ENCODE data around the gene OR6C68. TPM values are rescaled to one million over a fixed set of nuclear protein-coding genes. Genes with fewer than 3 reads are reported as not detected.

The OR6C68 gene
- total RNA-seq, 6 donors from 2014 or later, result not detected

- no peaks in the 10 kb centered on the region for H3K27me3 ChIP-seq
- ATAC-seq (ENCODE audit: low FRiP score in 2 of 2), result no peak
- DNase-seq, result no peak
- H3K4me3 ChIP-seq, result no peak overlapping the region
- TF ChIP-seq POLR2AphosphoS5 (IDR thresholded peaks at IDR 0.05) (no peak), POLR2A (IDR thresholded peaks at IDR 0.05) (no peak), EP300 (IDR thresholded peaks at IDR 0.05) (no peak), CTCF (IDR thresholded peaks at IDR 0.05) (no peak)
- no peaks in the 10 kb centered on the region for H3K4me1 ChIP-seq
- no peaks in the 10 kb centered on the region for H3K36me3 ChIP-seq
- no peak overlapping the region for H3K27ac ChIP-seq
- no peaks in the 10 kb centered on the region for H3K9me3 ChIP-seq
Measured at GRCh38 chr12:55516391-55516790, 24.2 kb downstream of the OR6C68 start.

Other genes starting within 250 kb of the OR6C68 start
- not detected for gene OR6C74, start 247.8 kb upstream of the OR6C68 start, total RNA-seq
- not detected for gene OR6C6, start 195.8 kb upstream of the OR6C68 start, total RNA-seq
- not detected for gene OR6C1, start 178.0 kb upstream of the OR6C68 start, total RNA-seq
- not detected for gene OR6C3, start 161.6 kb upstream of the OR6C68 start, total RNA-seq
- gene OR6C75, start 129.4 kb upstream of the OR6C68 start, total RNA-seq, result not detected
- gene OR6C65, start 91.8 kb upstream of the OR6C68 start, total RNA-seq, result not detected
- gene OR6C76, start 66.1 kb upstream of the OR6C68 start, total RNA-seq, result not detected
- gene OR6C2, start 48.3 kb upstream of the OR6C68 start, total RNA-seq, result 1 to 10 TPM in 1 of 6 donors, not detected in 5; 2.1 TPM
- gene OR6C70, start 22.2 kb upstream of the OR6C68 start, total RNA-seq, result not detected
- not detected for gene OR6C4, start 57.2 kb downstream of the OR6C68 start, total RNA-seq
- not detected for gene OR2AP1, start 80.1 kb downstream of the OR6C68 start, total RNA-seq
- not detected for gene OR10P1, start 144.5 kb downstream of the OR6C68 start, total RNA-seq
- 10 to 100 TPM in 3 of 6 donors, 1 to 10 TPM in 3; 4.6 to 30.4 (median 9.0) TPM for gene ITGA7, start 215.5 kb downstream of the OR6C68 start, total RNA-seq
- gene BLOC1S1, start 223.7 kb downstream of the OR6C68 start, total RNA-seq, result 100 to 1,000 TPM in 5 of 6 donors, 10 to 100 TPM in 1; 34.6 to 255 (median 139) TPM
- gene RDH5, start 228.0 kb downstream of the OR6C68 start, total RNA-seq, result 10 to 100 TPM in 1 of 6 donors, 1 to 10 TPM in 5; 3.8 to 37.7 (median 5.6) TPM
- gene CD63, start 236.6 kb downstream of the OR6C68 start, total RNA-seq, result 1,000 to 10,000 TPM in 3 of 6 donors, 100 to 1,000 TPM in 3; 399 to 1,448 (median 972) TPM